Skin epidermis (tissue), 12 donors: Measurements from ENCODE around the gene EVC.

Experiments used
- H3K27ac ChIP-seq, 21 experiments: fragments of 200-600 bp; sonication (generic) in 11 of 21; one replicate each; pipeline ENCODE4 v1.5.0; 2020; ENCODE audit warnings: mild to moderate bottlenecking in 3 of 21, inconsistent platforms in 2 of 21, moderate library complexity in 2 of 21
- H3K4me3 ChIP-seq, 7 experiments: fragments of 200-600 bp; sonication (generic) in 2 of 7; one replicate each; pipeline ENCODE4 v1.5.0; 2020; ENCODE audit warnings: inconsistent platforms in 2 of 7, mild to moderate bottlenecking in 2 of 7, moderate library complexity in 1 of 7

Gene EVC

DNA sequence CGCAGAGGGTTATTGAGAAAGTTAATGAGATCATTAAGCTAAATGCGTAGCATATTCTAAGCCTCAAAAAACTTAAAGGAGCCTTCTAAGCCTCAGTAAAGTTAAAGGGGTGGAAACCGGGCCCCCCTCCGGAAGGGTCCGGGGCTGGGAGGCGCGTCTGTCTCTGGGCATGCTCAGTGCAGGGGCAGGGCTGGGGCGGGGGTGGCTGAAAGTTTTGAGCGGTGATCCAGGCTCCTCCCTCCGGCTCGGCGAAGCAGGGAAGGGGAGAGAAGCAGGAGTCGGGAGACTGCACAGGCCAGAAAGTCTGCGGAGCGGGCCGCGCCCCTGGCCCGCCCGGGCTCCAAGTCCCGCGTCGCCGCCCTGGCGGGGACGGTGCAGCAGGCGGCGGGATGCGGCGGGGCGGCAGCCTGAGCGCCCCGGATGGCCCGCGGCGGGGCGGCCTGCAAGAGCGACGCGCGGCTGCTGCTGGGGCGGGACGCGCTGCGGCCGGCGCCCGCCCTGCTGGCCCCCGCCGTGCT, at the start of gene EVC:
EVC (plus strand) TSS at position 241 of the 518 bp plus-strand sequence; CDS start at position 421, 180 bp downstream.
- Histone ChIP-seq H3K4me3 (peak within 1 kb of the TSS; percentile 34 to 57 (median 45)), H3K27ac (peak within 1 kb of the TSS in 18 of 21 experiments; percentile 15 to 76 (median 66))

DNA sequence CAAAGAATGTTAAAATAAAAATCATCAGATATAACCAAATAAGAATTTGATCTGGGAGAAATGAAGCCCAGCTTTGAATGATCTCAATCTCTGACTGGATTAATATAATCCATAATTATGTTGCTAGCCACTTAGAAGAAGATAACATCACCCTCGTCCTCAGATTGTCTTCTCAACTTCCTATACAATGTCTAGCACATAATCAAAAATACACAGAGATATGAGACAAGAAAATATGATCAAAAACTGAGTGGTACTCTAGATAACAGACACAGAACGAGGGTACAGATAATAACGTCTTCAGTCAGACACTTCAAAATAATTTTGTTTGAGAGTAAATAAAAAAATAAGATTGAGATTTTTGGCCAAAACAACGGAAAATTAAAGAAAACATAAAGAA, 49.8 kb upstream of the EVC start:
- Histone ChIP-seq H3K27ac (no peak overlapping the region), H3K4me3 (no peak overlapping the region)

DNA sequence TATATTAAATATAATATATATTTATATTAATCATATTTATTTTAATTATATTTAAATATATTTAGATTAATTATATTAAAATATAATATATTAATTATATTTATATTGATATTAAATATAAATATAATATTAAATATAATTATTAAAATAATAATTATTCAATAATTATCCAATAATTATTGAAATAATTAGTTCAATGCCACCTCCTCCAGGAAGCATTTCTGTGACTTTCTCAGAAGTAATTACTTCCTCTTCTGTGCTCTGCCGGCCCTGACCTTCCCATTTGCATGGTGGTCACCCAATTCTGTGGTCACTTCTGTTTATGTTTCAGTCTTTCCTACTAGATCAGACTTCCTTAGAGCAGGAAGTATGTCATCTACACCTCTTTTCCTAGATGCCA, 48.4 kb upstream of the EVC start:
- Histone ChIP-seq H3K27ac (no peak overlapping the region), H3K4me3 (no peak overlapping the region)

DNA sequence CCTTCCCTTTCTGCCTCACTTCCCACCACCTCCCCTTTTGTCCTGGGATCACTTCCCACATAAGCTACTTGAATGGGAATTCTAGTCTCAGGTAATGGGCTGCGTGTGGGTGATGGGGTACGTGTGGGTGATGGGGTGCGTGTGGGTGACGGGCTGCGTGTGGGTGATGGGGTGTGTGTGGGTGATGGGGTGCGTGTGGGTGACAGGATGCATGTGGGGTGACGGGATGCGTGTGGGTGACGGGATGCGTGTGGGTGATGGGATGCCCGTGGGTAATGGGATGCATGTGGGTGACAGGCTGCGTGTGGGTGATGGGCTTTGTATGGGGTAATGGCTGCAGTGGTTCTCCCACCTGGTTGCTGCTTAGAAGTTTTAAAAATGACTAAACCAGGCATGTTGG, 46.2 kb upstream of the EVC start:
- Histone ChIP-seq H3K4me3 (no peak overlapping the region), H3K27ac (no peak overlapping the region)

DNA sequence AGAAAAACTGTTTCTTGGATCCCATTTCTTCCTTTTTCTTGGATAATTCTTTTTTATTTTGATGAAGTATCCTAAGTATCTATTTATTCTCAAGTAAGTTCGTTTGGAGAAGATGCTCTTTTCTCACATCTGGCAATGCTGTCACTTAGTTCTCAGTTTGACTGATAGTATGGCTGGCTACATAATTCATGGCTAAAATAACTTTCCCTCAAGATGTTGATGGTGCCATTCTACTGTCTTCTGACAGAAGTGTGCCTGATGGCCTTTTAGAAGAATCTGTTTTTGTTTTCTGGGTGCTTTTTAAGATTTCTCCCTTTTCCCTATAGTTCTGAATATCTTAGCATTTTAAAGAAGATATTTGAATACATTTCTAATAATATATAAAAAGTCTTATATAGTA, 44.3 kb upstream of the EVC start:
- no peak overlapping the region for H3K27ac ChIP-seq

DNA sequence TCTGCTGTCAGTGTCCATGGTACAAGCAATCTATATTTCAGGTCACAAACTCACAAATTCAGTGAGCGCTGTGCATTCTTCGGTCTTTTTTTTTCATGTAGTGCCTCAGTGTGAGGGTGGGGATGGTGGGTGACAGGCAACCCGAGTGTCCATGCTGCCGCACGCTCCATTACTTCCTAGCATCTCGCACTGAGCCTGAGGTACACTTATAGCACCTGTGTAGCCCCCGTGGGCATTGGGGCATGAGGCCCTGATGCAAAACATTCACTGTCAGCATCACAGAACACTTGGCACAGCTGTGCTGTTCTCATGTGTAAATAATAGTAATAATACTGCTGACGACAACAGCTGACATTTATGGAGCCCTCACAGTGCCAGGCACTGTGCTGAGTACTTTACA, 34.2 kb upstream of the EVC start:
- Histone ChIP-seq H3K27ac (no peak overlapping the region), H3K4me3 (no peak overlapping the region)

More for the DNA sequence above, 44.3 kb upstream of the EVC start:
- no peak overlapping the region for H3K4me3 ChIP-seq

DNA sequence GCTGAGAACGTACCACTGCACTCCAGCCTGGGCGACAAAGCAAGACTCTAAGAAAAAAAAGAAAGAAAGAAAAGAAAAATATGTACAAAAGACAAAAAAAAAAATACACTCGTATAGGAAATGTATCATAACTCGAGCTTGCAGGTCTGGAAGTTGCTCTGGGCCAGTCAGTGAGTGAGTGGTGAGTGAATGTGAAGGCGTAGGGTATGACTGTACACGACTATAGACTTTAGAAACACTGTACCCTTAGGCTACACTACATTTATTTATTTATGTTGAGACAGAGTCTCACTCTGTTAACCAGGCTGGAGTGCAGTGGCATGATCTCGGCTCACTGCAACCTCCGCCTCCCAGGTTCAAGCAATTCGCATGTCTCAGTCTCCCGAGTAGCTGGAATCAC, 32.0 kb upstream of the EVC start:
- Histone ChIP-seq H3K4me3 (no peak overlapping the region), H3K27ac (no peak overlapping the region)

DNA sequence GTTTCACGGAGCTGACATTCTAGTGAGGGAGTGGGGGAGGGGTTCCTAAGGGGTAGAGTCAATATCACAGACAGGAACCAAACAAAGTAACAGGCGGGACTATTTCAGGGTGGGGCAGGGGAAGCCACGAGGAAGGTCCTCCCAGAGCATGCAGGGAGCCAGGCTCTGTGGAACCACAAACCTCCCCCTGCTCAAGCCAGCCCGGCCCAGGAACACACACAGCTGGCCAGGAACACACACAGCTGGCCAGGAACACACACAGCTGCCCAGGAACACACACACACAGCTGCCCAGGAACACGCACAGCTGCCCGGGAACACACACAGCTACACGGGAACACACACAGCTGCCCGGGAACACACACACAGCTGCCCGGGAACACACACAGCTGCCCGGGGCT, 27.4 kb upstream of the EVC start:
- no peak overlapping the region for H3K4me3 ChIP-seq
- H3K27ac ChIP-seq = no peak overlapping the region

DNA sequence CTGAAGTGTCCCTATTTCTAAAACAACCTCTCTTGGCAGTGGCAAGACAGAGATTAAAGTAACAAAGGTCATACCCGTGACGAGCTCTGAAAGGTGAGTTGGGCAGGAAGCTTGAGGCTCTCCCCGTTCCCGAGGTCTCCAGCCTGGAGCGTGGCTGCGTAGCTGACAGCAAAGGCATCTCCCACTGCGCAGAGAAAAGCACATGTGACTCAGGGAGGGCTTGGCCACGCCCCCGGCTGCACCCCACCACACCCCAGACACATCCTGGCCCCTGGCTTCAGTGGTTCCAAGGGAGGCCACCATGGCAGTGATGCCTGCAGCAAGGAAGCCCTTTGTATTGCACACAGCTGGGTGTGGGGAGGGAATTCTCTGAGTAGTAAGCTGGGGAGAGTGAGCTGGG, 25.7 kb upstream of the EVC start:
- H3K4me3 ChIP-seq = no peak overlapping the region
- H3K27ac ChIP-seq = no peak overlapping the region

DNA sequence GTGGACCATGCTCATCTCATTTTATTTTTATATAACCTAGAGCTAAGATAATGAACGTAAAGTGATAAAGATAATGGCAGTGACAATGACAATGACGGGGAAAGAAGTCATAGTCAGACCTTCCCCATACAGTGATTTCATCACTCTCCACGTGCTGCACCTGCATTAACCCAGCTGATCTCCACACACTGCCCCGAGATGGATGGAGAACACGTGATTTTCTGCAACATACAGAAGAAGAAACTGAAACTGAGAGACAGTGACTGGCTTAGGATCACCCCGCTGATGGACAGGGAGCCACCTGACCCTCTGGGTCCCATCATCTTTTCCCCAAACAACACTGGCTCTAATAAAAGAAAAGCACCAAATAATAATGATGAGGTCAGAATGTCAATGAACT, 24.7 kb upstream of the EVC start:
- no peak overlapping the region for H3K4me3 ChIP-seq
- H3K27ac ChIP-seq = no peak overlapping the region

DNA sequence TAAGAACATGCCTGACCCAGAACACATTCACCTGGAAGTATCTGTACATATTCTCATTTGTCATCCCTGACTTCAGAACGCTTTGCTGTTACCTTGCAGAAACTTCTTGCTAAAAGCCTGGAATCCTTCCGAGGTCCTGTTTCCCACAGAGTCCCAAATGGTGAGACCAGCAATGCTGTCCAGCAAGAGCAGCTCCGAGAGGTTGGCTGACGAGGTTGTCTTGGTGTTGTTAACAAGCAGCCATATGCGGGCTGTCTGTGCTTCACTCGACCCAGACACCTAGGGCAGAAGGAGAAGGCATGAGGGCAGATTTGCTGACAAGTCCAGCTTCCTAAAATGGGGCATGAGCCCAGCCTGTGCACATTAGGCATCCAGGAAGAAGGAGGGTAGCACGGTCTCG, 21.9 kb upstream of the EVC start:
- no peak overlapping the region for H3K4me3 ChIP-seq
- H3K27ac ChIP-seq = no peak overlapping the region

DNA sequence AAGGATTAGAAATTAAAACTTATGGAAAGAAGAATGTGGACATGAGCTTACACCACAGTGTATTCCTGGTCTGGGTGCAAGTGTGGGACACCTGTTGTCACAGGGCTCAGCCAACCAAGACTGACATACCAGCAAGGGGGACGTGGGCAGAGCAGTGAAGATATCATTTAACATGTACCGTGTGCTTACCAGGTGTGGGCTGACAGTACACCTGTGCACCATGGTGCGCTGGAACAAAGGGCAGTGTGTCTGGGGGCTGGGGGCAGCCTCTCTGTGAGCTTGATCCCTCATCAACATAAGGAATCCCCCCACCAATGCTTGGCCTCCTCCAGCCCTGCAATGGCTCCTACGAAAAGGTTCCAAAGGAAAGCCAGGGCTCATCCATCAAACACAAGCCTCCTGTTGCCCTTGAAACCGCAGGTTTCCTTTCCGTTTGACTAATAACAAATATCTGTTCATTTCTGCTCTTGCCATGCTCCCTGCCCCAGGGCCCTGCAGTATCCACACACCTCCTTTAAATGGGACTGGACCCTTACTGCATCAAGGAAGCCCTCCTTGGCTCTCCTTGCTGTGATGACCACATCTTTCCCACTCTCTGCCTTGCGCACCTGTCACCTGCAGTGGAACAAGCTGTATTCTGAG, 19.4 kb upstream of the EVC start:
- Histone ChIP-seq H3K4me3 (no peak overlapping the region), H3K27ac (no peak overlapping the region)

DNA sequence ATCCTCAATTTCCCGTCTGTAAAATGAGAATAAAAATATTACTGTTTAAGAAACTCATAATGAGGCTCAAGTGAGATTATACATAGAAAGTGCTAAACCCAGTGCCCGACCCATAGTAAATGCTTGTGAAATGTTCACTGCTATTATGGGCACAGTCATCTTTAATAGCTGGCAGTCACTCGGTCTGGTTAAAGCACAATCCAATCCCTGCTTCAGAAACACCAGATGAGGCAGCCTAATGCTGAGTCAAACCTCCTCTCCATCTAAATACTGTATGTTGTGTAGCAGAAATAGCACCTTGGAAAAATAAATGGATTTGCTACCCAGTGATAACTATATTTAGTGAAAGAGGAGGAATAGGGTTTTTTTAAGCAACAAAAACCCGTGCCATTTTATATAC, 17.1 kb upstream of the EVC start:
- Histone ChIP-seq H3K4me3 (no peak overlapping the region), H3K27ac (no peak overlapping the region)

DNA sequence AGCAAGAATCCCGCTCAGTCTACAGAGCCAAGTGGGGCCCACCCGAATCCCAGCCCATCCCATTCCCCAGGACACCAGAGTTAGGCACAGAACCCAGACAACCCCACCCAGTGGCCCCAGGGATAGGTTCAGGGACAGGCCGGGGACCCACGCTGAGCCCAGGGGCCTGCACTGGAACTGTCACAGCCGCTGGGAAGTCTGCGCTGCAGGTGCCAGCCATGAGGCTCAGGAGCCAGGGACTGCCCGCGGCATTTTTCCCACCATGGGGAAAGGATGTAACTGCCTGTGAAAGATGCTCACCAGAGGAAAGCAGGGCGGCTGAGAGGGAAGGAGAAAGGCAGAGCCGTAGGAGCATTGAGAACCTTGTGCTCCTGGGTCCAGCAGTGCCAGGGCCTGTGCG, 14.7 kb upstream of the EVC start:
- no peak overlapping the region for H3K27ac ChIP-seq
- H3K4me3 ChIP-seq = no peak overlapping the region

DNA sequence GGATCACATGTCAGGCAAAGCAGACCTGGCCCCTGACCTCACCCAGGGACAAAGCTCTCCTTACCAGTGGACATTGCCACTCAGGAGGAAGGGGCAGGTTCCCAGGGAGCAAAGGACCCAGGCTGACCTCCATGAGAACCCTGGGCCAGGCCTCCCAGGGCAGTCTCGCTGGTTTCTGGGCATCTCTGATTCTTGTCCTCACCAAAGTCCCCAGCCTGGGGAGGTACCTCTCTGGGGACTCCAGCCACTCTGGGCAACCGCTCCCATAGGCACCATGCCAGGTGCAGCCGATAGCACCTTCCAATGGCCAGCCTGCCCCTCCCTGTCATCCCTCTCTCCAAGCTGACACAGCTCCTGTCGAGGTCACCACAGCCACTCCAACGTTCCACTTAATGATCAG, 10.5 kb upstream of the EVC start:
- Histone ChIP-seq H3K27ac (no peak overlapping the region), H3K4me3 (no peak overlapping the region)

DNA sequence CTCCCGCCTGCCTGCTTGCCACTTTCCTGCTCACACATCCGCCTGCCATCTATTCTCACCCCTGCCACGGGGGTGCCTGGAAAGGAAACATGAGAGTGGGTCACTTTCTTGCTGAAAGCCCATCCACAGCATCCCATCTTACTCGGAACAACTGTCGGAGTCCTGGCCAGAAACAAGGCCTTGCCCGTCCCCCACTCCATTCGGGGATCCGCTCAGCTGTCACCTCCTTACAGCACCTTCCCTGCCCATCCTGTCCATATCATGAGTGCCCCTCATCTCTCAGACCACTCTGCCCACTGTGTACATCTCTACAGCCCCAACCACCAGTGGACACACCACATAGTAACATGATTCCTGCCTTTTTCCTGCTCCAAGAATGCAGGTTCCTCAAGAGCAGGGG, 9.0 kb upstream of the EVC start:
- no peak overlapping the region for H3K27ac ChIP-seq

DNA sequence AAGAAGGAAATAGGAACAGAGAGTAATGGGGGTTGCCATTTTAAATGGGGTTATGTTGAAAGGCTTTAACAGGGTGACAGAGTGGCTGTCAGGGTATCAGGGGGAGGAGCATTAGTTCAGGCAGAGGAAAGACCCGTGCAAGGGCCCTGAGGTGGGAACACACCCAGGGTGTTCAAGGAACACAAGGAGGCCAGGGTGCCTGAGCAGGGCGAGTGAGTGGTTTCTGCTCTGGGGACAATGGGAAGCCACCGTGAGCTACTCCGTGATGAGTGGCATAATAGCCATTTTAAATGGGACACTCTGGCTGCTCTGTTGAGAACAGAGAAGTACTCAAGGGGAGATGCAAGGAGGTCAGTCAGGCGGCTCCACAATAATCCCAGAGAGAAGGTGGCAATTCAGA, 7.2 kb upstream of the EVC start:
- Histone ChIP-seq H3K4me3 (no peak overlapping the region), H3K27ac (no peak overlapping the region)

More for the DNA sequence above, 9.0 kb upstream of the EVC start:
- H3K4me3 ChIP-seq = no peak overlapping the region

DNA sequence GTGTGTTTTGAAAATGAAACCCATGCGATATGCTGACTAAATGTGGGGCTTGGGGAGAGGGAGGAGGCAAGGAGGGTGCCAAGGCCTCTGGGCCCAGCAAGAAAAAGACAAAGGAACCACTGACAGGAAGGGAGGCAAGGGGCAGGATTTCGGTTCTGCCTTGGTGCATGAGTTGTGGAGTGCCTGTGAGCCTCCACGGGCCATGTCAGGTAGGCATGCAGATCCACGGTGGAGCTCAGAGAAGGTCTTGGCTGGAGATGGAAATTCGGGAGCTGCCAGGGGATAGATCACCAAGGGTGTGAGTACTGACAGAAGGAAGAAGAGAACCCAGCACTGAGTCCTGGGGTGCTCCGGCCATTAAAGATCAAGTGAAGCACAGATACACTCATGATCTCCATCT, 6.7 kb upstream of the EVC start:
- H3K27ac ChIP-seq = no peak overlapping the region

DNA sequence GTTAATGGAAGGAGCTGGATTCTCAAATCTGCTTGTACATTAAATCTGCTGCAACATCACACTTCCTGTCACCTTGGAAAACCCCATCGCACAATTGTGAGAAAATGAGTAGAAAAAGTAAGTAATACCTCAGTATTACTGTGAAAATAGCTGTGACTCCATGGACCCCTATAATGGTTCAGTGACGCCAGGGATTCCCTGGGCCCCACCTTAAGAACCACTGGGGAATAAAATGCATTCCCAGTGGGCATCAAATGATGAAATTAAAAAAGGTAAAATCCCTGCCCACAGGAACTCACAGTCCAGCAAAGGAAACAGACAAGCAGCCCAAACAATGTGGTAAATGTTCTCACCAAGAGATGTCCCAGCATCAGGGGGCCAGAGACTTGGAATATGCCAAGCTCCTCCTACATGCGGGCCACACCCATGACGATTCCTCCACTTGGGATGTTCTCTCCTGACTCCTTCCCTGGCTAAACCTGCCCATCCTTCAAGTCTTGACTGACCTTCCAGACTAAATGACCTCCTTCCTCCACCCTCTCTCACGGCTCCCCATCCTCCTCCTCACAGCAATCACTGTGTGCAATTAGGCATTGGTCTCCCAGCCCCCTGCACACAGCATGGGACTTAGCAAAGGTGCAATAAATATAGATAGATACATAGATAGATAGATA, 5.2 kb upstream of the EVC start:
- no peak overlapping the region for H3K4me3 ChIP-seq
- H3K27ac ChIP-seq = no peak overlapping the region

More for the DNA sequence above, 6.7 kb upstream of the EVC start:
- no peak overlapping the region for H3K4me3 ChIP-seq

DNA sequence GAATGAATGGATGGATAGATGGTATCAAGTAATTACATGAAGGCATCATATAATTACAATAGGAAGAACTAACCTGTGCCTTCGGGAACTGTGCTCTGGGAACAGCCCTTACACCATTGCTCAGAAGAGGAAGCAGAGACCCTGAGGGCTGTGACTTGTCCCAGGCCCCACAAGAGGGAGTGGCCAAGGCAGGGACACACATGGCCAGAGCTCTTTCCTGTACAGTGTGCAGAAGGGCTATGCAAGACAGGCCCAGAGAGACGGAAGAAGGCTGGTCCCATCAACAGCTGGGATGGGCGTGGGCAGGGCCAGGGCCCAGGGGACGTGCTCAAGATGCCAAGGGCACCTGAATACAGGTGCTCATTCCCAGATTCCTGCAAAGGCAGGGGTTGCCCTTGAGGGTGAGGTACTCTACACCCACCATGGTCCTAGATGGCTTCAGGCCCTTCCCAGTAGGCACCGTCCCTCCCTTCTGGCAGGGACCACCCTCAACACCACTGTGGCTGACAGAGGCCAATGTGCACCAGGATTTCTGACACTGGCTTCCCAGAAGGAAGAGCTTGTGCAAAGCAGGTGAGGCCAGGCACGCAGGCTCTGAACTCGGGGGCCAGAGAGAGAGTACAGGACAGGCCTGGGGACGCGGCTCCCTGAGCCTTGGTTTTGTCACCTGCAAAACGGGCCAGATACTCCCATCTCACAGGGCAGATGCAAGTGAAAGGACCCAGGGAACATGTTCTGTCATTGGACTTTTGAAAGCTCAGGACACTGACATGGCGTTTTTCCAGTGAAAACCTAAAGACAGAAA, 4.3 kb upstream of the EVC start:
- Histone ChIP-seq H3K4me3 (no peak overlapping the region), H3K27ac (peak overlapping the region in 1 of 21 experiments; percentile 93)

DNA sequence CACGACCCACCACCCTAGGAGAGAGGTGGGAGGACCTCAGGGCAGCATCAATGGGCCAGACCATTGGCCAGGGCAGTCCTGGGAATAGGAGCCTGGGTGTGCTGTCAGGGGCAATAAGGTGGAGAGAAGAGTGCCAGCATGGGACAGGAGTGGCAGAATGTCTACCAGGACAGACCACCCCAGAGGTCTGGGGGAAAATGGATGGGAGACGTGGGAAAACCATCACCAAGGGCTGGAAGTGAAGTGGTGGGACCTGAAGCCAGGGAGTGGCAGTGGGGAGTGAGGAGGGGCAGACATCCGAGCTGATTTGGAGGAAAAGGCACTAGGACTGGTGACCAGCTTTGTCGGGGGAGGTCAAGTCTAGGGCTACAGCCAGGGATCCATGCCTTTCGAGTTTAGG, 3.6 kb upstream of the EVC start:
- peak overlapping the region in 6 of 7 experiments; percentile 46 to 69 (median 60) for H3K4me3 ChIP-seq
- peak overlapping the region in 6 of 21 experiments; percentile 70 to 93 (median 88) for H3K27ac ChIP-seq
